DOHH2 (cell line): ENCODE data around the gene MCRIP1.

Experiments
- EZH2phosphoT487 ChIP-seq: fragments of 200-600 bp; sonication (generic); IDR thresholded peaks from 2 replicates; pipeline ENCODE4 v1.6.1; 2017; ENCODE audit warnings: borderline replicate concordance, mild to moderate bottlenecking, antibody characterized with exemption, low read length, moderate library complexity, mixed read lengths
- TF ChIP-seq, protein P1 (sequence below): fragments of 200-600 bp; sonication (generic); IDR thresholded peaks from one replicate; pipeline ENCODE4 v1.5.1; 2014; ENCODE audit warnings: antibody characterized with exemption, mild to moderate bottlenecking, low read depth, low read length; ENCODE audit not compliant: poor library complexity, severe bottlenecking

DNA sequence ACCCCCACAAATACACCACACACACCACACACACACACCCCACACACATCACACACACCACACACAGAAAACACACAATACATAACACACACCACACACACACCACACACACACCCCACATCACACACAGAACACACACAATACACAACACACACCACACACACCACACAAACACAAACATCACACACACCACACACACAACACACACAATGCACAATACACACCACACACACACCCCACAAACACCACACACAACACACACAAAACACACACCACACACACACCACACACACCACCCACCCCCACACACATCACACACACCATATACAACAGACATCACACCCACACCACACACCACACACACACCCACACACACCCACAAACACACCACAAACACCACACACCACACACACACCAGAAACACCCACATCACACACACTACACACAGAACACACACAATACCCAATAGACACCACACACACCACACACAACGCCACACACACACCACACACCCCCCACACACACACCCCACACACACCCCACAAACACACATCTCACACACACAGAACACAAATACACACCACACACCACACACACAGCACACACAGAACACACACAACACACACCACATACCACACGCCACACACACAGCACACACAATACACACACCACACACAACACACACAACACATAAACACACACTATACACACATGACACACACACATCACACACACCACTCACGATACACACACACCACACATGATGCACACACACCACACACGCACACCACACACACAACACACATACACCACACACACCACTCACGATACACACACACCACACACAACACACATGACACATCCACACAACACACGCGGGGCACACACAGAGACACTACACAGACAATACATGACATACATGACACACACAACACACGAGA is 40.1 kb downstream of the MCRIP1 start:
- TF ChIP-seq, protein P1, sequence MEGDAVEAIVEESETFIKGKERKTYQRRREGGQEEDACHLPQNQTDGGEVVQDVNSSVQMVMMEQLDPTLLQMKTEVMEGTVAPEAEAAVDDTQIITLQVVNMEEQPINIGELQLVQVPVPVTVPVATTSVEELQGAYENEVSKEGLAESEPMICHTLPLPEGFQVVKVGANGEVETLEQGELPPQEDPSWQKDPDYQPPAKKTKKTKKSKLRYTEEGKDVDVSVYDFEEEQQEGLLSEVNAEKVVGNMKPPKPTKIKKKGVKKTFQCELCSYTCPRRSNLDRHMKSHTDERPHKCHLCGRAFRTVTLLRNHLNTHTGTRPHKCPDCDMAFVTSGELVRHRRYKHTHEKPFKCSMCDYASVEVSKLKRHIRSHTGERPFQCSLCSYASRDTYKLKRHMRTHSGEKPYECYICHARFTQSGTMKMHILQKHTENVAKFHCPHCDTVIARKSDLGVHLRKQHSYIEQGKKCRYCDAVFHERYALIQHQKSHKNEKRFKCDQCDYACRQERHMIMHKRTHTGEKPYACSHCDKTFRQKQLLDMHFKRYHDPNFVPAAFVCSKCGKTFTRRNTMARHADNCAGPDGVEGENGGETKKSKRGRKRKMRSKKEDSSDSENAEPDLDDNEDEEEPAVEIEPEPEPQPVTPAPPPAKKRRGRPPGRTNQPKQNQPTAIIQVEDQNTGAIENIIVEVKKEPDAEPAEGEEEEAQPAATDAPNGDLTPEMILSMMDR: no peak
- TF ChIP-seq EZH2phosphoT487: no peak
